GM12864 (cell line): ENCODE data around the gene BAIAP2.

Source experiments
- DNase-seq: peaks from one replicate; pipeline ENCODE4 v3.0.0-alpha.2; 2011; ENCODE audit warnings: low read depth
- H3K4me3 ChIP-seq: 2 replicates; pipeline ENCODE4 v1.5.1; 2011; ENCODE audit warnings: mild to moderate bottlenecking, low read depth, low read length, control low read depth
- CTCF ChIP-seq: IDR thresholded peaks from 2 replicates; pipeline ENCODE4 v1.5.1; 2011; ENCODE audit warnings: low read depth, mild to moderate bottlenecking, moderate library complexity, low read length, control low read depth, inconsistent platforms; ENCODE audit errors: missing control alignments

Gene BAIAP2

GRCh38 chr17:81139428-81139827 is 104.5 kb downstream of the BAIAP2 start:
- H3K4me3 ChIP-seq, result no peak overlapping the region
- TF ChIP-seq CTCF, result no peak
- no peak for DNase-seq

GRCh38 chr17:81140018-81140417 is 105.1 kb downstream of the BAIAP2 start:
- no peak overlapping the region for H3K4me3 ChIP-seq
- no peak for TF ChIP-seq CTCF
- DNase-seq, result no peak

- no peak for DNase-seq
- TF ChIP-seq CTCF, result no peak
- H3K4me3 ChIP-seq, result no peak overlapping the region
These were observed 105.7 kb downstream of the BAIAP2 start for GRCh38 chr17:81140695-81141094.

- H3K4me3 ChIP-seq, result no peak overlapping the region
- TF ChIP-seq CTCF, result peak; percentile 70
- DNase-seq, result peak; percentile 19
These were observed 107.6 kb downstream of the BAIAP2 start for GRCh38 chr17:81142301-81143199.

GRCh38 chr17:81143200-81143527 is 108.2 kb downstream of the BAIAP2 start:
- no peak for TF ChIP-seq CTCF
- no peak for DNase-seq
- no peak overlapping the region for H3K4me3 ChIP-seq

GRCh38 chr17:81143717-81144422 is 108.9 kb downstream of the BAIAP2 start:
- no peak for DNase-seq

More at GRCh38 chr17:81143717-81144422, 108.9 kb downstream of the BAIAP2 start:
- H3K4me3 ChIP-seq, result no peak overlapping the region
- TF ChIP-seq CTCF, result no peak
